Caki2 (cell line): Measurements from ENCODE around the gene PIGU. TPM values are rescaled to one million over a fixed set of nuclear protein-coding genes. Genes with fewer than 3 reads are reported as not detected.
"Not testable (repeated sequence)": the region's sequence is repeated elsewhere in the genome, so short reads cannot be mapped to it uniquely, and the experiment has no call there.

Experiments
- DNase-seq: peaks from one replicate; pipeline ENCODE4 v3.0.0-alpha.2; 2015; ENCODE audit warnings: low read depth
- in situ Hi-C: cut with HindIII; loops from 2 replicates; pipeline ENCODE4 v1.10.0; 2016; ENCODE audit warnings: low sequenced_read_pairs, low pct_unique_long_range_greater_than_20kb, mixed read lengths
- total RNA-seq: library from RNA; depleted of rRNA; stranded (reverse); fragments of >200 nt; shearing (Covaris generic); gene quantifications from 2 replicates; pipeline ENCODE4 v1.2.3, GENCODE V29; 2014; ENCODE audit warnings: low replicate concordance; rRNA removed

The PIGU gene
- total RNA-seq, 1 experiment from 2014 or later: 33.8 TPM

- in situ Hi-C loops: no loop called here
- DNase-seq: no peak
Observed at GRCh38 chr20:34514897-34515483, 161.9 kb downstream of the PIGU start.

GRCh38 chr20:34514034-34514433 lies 162.9 kb downstream of the PIGU start:
- DNase-seq, in situ Hi-C loops: not testable (repeated sequence)

GRCh38 chr20:34512955-34513419 lies 163.9 kb downstream of the PIGU start:
- in situ Hi-C loops: no loop called here
- peak; percentile 79 for DNase-seq

GRCh38 chr20:34512266-34512954 lies 164.5 kb downstream of the PIGU start:
- in situ Hi-C loops: no loop called here
- peak; percentile 69 for DNase-seq

GRCh38 chr20:34511891-34512265 lies 165.0 kb downstream of the PIGU start:
- in situ Hi-C loops: no loop called here
- DNase-seq: peak; percentile 72

- no peak for DNase-seq
- in situ Hi-C loops: no loop called here
Observed at GRCh38 chr20:34510575-34510974, 166.3 kb downstream of the PIGU start.

Other genes starting within 250 kb of the PIGU start
- 150 and 180 TPM in 2 replicates for gene DYNLRB1, start 160.7 kb downstream of the PIGU start, total RNA-seq
- not detected in 2 replicates for gene MAP1LC3A, start 118.4 kb downstream of the PIGU start, total RNA-seq
- 0.20 and 0.84 TPM in 2 replicates for gene TP53INP2, start 27.3 kb upstream of the PIGU start, total RNA-seq
- 1.6 and 2.2 TPM in 2 replicates for gene NCOA6, start 148.6 kb upstream of the PIGU start, total RNA-seq
- 4.1 and 9.6 TPM in 2 replicates for gene GGT7, start 195.8 kb upstream of the PIGU start, total RNA-seq
- gene ACSS2, start 199.5 kb upstream of the PIGU start, total RNA-seq: 37.2 and 66.3 TPM in 2 replicates